HG02763 (cell line): ENCODE data around the gene HOXA4.

Experiments
- ATAC-seq: cut with Tn5 transposase; IDR thresholded peaks from one replicate; pipeline ENCODE4 v1.9.1; 2021; ENCODE audit warnings: mild to moderate bottlenecking, moderate library complexity; ENCODE audit not compliant: unreplicated experiment

The HOXA4 gene

DNA sequence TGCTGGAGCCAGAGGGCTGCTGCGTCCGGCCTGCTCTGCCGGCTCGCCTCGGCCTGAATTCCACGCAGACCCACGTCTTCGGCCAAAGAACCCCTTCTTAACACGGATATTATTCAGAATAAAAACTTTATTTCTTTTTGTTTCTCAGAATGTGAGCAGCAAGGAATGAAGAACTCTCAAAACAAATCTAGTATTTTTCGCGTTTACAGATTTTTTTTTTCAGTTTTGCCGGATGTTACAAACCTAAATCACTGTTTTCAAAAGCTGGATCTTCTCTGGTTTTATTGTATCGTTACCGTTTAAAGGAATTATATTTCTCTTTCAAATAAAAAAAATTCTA, 23.7 kb downstream of the HOXA4 start:
- ATAC-seq: no peak

DNA sequence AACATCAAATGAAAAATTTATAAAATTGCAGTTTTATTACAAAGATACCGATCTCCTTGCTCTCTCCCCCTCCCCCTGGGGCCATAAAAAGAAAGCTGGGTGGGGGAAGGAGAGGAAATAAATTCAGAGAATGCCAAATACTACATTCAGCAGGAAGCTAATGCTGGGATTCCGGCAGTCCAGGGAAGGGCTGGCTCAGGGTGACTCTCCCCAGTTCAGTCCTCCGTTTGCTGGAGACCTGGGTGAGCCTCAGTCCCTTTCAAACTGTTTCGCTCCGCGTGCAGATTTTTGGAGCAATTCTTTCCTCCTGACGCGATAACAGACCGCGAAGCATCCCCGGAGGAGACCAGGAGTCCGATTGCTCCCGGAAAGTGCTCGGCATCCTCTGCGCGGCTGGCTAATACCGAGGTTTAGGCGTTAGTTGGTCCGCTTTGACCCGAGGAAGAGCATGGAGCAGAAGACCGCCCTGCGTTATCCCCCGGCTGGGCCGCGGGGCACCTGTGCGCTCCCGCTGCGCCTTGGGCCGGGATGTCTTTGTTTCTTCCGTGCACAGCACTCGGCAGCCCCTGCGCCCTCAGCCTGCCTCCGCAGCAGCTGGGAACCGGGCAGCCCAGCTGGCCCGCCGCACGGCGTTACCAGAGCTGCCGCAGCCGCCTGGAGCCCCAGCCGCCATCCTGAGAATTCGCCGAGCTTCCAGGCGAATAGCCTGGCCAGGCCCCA, 24.2 kb downstream of the HOXA4 start:
- no peak for ATAC-seq

DNA sequence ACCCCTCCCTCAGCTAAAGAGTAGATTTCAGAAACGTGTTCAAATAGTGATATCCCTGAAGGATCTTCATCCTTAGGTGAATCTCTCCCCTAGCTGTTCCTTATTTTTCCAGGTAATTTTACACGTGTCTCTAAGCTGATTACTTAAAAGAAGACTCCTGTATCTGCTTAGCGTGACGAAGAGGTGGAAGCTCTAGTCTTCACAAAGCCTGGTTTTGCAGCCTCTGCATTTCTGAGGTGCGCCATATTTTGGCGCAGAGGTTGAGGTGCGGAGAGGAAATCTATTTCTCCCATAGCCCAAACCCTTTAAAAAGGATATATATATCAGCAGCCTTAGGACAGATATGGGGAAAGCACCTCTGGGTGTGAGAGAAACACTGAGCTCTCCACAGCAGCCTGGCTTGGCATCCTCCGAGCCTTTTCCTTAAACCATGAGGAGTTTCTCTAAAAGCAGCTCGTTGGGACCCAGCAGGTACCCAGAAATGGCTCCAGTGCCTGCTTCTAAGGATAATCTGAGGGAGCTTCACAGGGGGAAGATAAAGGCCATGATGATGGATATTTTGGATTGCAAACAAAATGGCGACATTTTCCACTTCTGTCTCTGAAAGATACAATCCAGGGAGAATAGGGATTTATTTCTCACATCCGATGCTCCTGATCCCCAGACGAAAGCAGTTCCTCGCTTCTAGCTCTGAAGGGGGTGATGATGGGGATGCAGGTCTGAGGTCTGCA, 25.1 kb downstream of the HOXA4 start:
- ATAC-seq: no peak

DNA sequence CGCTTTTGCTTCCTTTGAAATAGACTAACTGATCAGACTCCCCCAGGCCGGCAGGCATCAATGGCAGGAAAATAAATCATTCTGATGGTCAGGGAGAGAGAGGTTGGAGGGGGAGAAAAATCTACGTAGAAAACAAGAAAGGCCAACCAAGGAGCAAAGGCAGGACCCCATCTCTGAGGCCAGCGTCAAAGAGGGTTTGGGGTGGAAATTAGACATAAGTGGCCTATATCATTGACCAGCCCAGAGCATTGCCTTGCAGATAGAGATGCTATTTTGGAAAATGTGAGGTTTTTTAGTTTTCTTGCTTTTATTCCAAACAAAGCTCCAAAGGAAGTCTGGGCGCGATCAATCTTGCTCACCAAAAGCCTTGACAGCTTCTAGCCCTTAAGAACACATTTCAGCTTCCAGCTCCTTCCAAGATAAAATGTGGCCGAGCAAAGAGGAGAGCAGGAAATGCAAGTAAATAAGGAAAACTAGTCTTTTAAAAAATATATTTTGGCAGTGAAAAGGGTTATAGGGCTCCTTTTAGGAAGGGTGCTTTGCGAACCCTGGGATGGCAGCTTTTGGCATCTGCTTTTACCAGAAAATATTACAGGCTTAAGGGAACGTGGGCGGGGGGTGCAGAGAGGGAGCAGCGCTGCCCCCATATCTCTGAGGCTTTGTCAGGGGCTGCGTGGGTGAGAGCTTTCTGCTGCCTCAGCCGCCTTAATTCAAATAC, 26.1 kb downstream of the HOXA4 start:
- no peak for ATAC-seq

DNA sequence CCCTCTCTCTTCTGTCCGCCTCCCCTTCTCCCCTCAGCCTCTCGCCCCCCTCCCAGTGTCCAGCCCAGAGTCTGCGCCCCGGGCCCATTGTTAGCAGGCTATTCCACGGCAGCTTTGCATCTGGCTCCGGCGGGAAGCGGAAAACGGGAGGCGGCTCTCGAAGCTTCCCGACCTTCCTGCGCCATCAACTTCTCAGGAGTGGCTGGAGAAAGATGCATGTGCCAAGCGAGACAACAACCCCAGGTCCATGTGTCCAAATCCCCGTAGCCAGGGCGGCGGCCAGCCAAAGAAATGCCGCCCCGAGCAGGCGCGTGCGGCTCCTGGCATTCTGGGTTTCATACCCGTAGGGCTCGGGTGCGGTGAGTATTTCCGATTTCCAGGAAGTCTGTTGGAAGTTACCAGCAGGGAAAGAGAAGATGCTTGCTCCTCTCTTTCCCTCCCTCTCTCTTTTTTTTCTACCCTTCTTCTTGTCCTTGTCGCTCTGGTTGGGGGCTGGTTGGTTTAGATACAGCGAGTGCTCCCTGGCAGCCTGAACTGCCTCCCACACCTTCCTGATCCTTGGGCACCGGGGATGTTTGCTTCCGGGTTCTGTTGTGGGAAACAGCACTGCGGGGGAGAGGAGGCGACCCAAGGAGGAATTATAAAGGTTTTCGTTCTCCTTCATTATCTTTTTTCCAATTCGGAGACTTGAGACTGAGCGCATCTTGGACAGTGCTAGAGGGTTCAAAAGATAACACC, 26.9 kb downstream of the HOXA4 start:
- ATAC-seq: no peak

DNA sequence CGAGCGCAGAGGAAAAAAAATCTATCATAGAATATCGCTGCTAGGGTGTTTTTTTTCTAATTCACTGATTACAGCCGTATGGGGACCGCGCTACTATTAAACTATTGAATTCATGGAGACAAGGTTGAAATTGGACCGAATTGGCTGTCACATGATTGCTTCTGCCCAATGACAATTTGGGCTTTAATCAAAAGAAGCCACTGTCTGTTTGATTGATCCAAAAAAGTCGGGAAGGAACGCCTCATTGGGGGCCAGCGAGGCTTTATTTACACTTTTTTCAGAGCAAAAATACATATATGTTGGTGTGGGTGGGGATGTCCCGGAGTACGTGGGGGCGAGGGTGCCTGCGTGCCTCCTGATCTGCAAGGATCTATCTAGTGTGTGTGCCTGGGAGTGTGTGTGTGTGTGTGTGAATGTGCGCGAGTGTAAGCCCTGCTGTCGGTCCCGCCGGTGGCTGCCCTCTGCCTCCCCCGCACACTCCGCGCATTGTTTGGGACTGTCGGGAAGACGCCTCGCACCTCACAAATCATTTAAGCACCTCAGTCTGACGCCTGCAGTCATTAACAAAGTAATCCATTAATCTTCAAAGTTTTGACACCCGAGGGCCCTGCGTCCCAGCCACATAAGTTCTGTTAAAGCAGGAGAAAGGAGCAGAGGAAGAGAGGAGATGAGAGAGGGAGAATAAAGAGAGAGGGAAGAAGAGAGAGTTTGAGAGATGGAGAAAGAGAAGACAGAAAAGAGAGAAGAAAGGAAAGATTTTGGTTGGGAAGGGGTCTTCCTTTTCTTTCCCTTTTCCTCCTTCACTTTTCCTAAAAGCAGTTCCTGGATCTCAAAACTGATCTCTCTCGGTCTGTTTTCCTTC, 27.7 kb downstream of the HOXA4 start, which contains the start of gene HOXA2:
TSS of gene HOXA2 (minus strand) at position 103 of the 862 bp plus-strand sequence. CDS start 183 bp downstream, outside the sequence.
- no peak for ATAC-seq

DNA sequence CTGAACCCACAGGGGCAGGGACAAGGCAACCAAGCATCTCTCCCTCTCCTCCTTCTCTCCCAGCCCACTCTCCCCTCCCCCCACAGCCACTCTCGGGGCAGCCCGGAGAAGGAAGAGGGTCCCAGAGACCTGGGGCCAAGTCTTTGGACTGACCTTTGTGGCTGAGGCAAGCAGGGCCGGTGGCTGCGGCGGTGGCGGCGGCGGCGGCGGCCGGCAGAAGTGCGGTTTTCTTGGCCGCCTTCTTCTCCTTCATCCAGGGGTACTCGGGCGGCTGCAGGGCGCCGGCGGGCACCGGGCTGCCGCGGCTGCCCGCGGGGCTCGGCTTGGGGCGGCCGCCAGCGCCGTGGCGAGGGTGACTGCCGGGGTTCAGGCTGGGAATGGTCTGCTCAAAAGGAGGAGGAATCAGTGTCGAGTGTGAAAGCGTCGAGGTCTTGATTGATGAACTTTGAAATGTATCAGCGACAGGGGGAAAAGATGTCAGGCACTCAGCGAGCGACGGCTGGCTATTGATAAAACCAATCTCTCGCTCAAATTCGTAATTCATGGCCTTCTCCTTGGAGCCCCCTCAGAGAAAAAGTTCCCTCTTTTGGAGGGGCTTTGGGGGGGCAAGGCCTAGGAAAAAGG, 28.5 kb downstream of the HOXA4 start:
- ATAC-seq: no peak

DNA sequence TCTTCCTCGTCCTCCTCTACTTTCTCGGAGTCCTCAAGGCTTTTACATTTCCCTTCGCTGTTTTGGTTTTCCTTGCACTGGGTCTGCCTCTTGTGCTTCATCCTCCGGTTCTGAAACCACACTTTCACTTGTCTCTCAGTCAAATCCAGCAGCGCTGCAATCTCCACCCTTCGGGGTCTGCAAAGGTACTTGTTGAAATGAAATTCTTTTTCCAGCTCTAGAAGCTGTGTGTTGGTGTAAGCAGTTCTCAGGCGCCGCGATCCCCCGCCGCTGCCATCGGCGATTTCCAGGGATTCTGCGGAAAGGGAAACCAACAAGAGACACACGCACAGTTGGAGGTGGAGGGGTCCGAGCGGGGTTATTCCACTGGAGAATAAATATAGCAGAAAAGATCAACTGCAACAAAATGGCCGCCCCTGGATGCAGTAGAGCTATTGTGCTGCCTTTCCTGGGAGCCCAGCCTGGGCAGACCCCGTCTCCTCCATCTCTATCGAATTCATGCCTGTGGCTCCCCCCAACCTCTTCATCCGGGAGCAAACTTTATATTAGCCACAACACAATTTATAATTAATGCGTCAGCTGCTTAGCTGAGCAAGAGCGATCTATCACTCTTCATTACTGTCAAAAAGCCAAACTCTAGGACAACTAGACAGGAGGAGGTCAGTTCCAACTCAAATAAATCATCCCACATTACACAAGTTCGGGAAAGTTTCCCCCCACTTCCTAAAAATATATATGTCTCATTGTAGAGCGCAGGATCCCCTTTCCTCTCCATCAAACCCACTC, 29.2 kb downstream of the HOXA4 start:
- no peak for ATAC-seq

DNA sequence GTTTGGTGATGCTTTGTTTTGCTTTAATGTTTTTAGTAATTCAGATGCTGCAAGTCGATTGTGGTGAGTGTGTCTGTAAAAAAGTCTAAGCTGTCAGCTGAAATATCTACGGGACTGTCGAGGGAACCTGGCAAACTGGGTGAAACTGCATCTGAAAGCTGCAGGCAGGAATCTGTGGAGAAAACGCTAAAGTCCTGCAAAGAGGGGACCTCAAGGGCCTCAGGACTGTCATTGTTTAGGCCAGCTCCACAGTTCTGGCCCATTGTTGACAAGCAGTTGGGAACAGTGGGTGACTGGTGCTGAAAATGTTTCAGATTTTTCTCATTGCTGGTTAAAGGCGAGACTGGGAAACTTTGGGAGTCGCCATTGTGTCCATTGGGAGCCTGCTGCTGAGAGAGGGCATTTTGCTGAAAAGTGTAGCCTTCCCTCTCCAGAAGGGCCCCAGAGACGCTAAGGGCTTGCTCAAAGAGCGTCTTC, 29.8 kb downstream of the HOXA4 start:
- no peak for ATAC-seq

DNA sequence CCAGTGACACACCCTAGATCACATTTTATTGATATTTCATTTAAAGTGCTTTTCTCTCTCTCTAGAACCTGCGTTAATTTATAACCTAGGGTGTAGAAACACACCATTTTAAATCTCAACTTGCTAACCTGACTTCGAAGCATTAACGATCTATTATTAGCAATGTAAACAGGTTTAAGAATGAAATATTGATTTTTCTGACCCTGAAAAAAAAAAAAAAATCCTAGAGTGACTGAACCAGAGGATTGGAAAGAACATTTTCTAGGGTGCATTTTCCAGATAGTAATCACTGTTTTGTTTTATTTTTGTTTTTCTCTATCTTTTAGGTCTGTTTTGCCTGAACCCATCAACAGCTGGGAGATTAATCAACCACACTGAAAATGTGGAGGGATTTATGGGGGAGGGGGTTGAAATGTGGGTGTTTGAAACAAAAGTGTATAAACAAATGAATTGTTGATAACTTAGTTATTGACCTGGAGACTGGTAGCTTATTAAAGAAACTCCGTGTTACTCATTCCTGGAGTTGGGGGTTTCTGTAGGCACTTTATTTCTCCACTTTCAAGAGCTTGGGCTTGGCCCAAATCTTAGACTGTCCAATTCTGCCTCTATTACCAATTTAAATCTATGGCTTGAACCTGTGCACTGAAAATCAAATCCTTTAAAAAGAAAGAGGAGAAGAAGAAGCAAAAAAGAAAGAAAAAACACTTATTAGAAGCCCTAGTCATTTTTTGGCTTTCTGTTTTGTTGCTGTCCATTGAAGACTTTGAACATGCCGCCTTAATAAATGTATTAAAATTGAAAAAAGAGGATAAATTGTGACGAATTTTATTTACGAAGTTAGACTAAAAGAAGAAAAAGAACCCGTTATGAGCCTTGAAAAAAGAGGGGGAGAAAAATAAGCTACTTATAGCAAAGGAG, 30.8 kb downstream of the HOXA4 start:
- ATAC-seq: no peak

DNA sequence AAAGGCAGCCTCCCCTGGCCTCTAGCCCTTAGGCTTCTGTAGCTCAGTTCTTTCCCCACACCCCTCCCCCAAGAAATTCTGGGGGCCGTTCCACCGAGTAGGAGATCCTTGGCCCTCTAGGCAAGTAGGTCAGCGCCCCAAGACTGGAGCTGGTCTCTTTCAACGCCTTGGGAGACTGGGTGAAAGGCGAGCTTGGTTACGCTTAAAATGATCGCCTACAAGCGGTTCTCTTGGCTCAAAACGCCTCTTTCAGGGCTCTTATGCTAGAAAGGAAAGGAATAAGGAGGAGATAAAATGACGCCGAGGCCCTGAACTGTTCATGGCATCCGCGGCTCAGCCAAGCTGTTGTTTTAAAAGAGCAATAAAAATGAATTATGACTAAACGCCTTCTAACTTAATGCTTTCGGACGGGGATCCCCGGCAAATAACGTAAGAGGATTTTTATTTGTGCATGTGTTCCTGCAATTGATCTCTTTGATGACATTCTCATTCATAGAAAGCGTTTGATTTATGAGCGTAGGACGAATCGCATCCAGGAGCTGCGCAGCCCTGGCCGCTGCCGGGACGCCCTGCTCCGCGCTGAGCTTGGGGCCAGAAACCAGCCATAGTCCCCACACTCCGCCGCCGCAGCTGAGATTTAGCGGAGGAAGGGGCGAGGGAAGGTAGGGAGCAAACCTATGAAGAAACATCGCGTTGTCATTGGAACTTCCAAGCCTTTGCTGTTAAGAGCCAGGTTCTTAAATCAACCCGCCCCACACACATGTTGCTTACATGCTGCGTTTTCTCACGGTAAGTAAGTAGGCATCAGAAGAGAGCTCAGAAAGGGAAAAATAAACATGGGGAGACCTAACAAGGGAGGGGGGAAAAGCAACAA, 31.7 kb downstream of the HOXA4 start:
- ATAC-seq: no peak

DNA sequence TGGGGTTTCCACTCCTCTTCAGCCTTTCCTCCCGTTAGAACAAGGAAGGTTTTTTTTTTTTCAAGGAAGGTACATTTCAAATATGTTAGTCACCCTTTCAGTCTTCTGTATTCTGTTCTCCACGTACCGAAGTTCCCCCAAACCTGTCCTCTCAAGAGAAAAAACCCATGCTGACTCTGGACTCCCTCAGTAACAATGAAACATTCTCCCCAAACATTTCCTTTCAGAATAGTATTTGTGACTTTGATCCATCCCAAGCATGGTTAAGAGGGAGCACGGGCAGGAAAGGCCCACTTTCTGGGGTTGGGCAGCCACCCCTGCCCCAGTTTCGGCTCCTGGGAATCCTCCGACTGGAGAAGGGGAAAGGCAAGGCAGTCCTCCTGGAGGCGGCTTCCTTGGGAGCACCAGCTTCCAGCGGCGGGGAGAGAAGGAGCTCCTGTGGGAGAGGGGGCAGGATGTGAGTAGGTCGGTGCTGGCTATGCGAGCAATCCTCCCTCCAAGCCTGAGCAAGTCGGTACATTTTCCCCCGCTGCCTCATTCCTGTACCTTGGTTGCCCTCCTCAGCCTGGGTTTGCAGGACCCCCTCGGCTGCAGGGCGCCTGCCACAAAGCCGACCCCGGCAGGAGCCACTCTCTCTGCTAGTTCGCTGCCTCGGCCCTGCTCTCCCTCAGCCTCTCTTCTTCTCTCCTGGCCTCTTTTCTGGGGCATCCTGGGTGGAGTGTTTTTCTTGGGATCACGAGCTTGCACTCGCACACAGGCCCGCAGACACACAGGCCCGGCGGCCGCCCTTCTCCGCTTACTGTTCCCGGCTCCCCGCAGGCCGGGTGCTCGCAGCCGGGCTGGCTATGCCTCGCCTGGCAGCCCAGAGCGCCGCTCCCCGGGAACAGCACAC, 32.6 kb downstream of the HOXA4 start:
- ATAC-seq: no peak

DNA sequence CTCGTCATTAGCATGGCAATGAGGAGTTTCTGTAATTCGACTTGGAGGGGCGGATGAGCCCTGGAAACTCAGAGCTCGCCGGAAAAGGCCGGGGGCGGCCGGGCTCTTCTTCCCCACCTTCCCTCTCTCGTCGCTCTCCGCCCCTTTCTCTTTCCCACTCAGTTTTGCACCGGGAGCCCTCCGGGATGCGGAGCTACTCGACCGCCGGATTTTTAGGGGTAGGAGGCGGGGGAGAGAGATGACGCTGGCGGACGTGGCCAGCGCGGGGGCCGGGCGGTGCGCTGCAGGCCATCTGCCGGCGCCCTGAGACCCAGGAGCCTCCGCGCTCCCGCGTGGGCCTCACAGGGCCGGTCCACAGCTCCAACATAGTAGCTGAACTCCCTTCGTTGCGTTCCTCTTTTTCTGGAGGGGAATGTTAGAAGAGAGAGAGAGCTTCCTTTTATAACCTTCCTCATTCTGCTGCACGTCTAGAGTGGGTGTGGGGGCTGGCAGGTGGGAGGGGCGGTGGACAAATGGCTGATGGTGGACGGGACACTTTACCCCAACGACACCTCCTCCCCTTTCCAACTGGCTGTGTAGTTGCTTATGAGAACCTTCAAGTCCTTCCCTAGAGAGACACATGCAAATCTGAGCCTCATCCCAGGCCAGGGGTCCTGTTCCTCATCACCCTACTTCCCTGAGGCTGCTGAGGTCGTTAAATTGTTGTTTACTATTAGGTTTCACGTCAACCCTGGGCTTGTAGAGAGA, 33.6 kb downstream of the HOXA4 start:
- ATAC-seq: no peak

DNA sequence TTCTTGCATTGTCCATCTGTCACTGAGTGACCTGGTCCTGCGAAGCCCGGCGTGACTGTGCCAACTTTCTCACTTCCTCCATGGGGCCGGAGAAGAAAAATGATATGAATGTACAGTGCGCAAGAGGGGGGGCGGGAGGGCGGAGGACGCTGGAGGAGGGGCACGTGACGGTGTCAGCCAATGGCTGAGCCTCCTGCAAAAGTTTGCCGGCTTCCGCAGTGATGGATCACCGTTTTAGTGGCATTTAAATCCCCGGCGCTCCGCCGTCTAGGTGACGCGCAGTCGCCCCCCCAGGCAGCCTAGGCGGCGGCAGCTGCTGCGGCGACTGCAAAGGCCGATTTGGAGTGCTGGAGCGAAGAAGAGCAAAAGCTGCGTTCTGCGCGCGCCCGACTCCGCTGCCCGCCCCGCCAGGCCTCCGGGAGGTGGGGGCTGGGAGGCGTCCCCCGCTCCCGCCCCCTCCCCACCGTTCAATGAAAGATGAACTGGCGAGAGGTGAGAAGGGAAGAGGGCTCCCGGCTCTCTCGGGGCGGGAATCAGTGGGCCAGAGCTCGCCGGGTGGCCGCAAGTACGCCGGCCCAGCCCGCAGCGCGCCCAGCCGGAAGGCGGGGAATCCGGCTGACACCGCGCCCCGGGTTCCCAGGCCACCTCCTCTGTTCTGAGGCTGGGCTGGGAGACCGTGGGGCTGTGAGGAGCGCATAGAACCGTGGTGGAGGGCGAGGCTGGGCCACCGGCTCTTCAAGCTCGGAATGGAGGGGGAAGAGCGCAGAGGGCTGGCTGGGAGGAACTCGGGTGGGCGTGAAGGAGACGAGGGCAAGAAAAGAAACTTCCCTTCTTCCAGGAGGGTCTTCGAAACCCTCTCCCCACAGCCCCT, 34.4 kb downstream of the HOXA4 start, which contains the start of gene HOXA1:
TSS of gene HOXA1 (minus strand) at position 104 of the 871 bp plus-strand sequence. CDS start at position 16, 88 bp downstream.
- ATAC-seq: peak; percentile 88
